Right ventricle myocardium superior (tissue), 1 donor: ENCODE measurements around the gene PAFAH1B2. TPM values are rescaled to one million over a fixed set of nuclear protein-coding genes. Genes with fewer than 3 reads are reported as not detected.
"Not testable (repeated sequence)": the region's sequence is repeated elsewhere in the genome, so short reads cannot be mapped to it uniquely, and the experiment has no call there.

Experiments used
- ATAC-seq: fragments of 200-7000 bp; cut with Tn5 transposase; one replicate; pipeline ENCODE4 v1.9.1; 2020; ENCODE audit warnings: mild to moderate bottlenecking; ENCODE audit not compliant: poor library complexity
- DNase-seq: peaks from one replicate; pipeline ENCODE4 v3.0.0-alpha.2; 2020
- intact Hi-C: fragments of 100-400 bp; cut with DNase I; formaldehyde crosslinking; loops from one replicate; pipeline ENCODE4 v1.11.2; 2022
- total RNA-seq: library from RNA; stranded (reverse); fragmentation: NEBNext Ultra II Directional; extraction: Animal tissue kit (Norgen Biotek cat#: 25700); gene quantifications from one replicate; pipeline ENCODE4 v1.2.1, GENCODE V29; 2021
- donor health status: DM: no; HTN: yes; CAD: no; lungs with severe emphysema.

PAFAH1B2 gene
- total RNA-seq, 1 donor from 2014 or later = 42.6 TPM

- not testable (repeated sequence) for DNase-seq, ATAC-seq
- intact Hi-C loops = loop anchor here (5.0 kb wide), 1 partner anchor 77 kb away; no protein-coding TSS in a partner anchor
These were observed 65.5 kb downstream of the PAFAH1B2 start for GRCh38 chr11:117209351-117210125.

- no peak for DNase-seq
- ATAC-seq = no peak
- intact Hi-C loops = no loop called here
These were observed 66.5 kb downstream of the PAFAH1B2 start for GRCh38 chr11:117210620-117211019.

- ATAC-seq = no peak
- intact Hi-C loops = no loop called here
- no peak for DNase-seq
These were observed 68.7 kb downstream of the PAFAH1B2 start for GRCh38 chr11:117212697-117213355.

GRCh38 chr11:117214404-117215110, 70.5 kb downstream of the PAFAH1B2 start:
- intact Hi-C loops = no loop called here
- ATAC-seq = no peak
- DNase-seq = no peak

GRCh38 chr11:117217141-117218084, 73.3 kb downstream of the PAFAH1B2 start:
- no peak for DNase-seq
- intact Hi-C loops = loop anchor here (2.0 kb wide), 1 partner anchor 19 kb away; the partner anchor contains the start of gene TAGLN
- ATAC-seq = no peak

- intact Hi-C loops = loop anchor here (2.0 kb wide), 1 partner anchor 20 kb away; the partner anchor contains the start of gene TAGLN
- ATAC-seq = peak; percentile 7
- no peak for DNase-seq
These were observed 74.2 kb downstream of the PAFAH1B2 start for GRCh38 chr11:117218133-117218915.

- ATAC-seq (no peak), DNase-seq (no peak)
- intact Hi-C loops = loop anchor here (2.0 kb wide), 1 partner anchor 20 kb away; the partner anchor contains the start of gene TAGLN
These were observed 74.9 kb downstream of the PAFAH1B2 start for GRCh38 chr11:117219001-117219400.

GRCh38 chr11:117219455-117219854, 75.4 kb downstream of the PAFAH1B2 start:
- DNase-seq (no peak), ATAC-seq (no peak)
- intact Hi-C loops = loop anchor here (2.0 kb wide), 1 partner anchor 21 kb away; the partner anchor contains the start of gene TAGLN

- ATAC-seq (no peak), DNase-seq (no peak)
- intact Hi-C loops = loop anchor here (2.0 to 10.0 kb wide), 3 partner anchors 21 to 425 kb away; partner anchors contain the start of genes APOA5 and TAGLN
These were observed 75.9 kb downstream of the PAFAH1B2 start for GRCh38 chr11:117219995-117220394.

- intact Hi-C loops = loop anchor here (5.0 to 10.0 kb wide), 2 partner anchors 38 to 426 kb away; partner anchors contain the start of gene APOA5
- peak; percentile 77 for ATAC-seq
These were observed 76.5 kb downstream of the PAFAH1B2 start for GRCh38 chr11:117220568-117220967.

GRCh38 chr11:117220999-117221774, 77.1 kb downstream of the PAFAH1B2 start:
- intact Hi-C loops = loop anchor here (5.0 to 10.0 kb wide), 2 partner anchors 39 to 426 kb away; partner anchors contain the start of gene APOA5
- peak; percentile 67 for ATAC-seq
- peak; percentile 69 for DNase-seq

More at GRCh38 chr11:117220568-117220967, 76.5 kb downstream of the PAFAH1B2 start:
- peak; percentile 90 for DNase-seq

- peak; percentile 83 for DNase-seq
- peak; percentile 57 for ATAC-seq
- intact Hi-C loops = loop anchor here (5.0 to 10.0 kb wide), 2 partner anchors 40 to 427 kb away; partner anchors contain the start of gene APOA5
These were observed 77.9 kb downstream of the PAFAH1B2 start for GRCh38 chr11:117221775-117222517.

GRCh38 chr11:117222991-117223740, 79.1 kb downstream of the PAFAH1B2 start:
- intact Hi-C loops = loop anchor here (5.0 to 10.0 kb wide), 2 partner anchors 41 to 428 kb away; partner anchors contain the start of gene APOA5
- DNase-seq = no peak

More at GRCh38 chr11:117222991-117223740, 79.1 kb downstream of the PAFAH1B2 start:
- no peak for ATAC-seq
